ENCODE measurements around the gene SOCS6.
"Not testable (repeated sequence)": the region's sequence is repeated elsewhere in the genome, so short reads cannot be mapped to it uniquely, and the experiment has no call there.

SOCS6 gene

GRCh38 chr18:70362258-70362657 is 73.4 kb downstream of the SOCS6 start:
- no peak for DNase-seq

DNA sequence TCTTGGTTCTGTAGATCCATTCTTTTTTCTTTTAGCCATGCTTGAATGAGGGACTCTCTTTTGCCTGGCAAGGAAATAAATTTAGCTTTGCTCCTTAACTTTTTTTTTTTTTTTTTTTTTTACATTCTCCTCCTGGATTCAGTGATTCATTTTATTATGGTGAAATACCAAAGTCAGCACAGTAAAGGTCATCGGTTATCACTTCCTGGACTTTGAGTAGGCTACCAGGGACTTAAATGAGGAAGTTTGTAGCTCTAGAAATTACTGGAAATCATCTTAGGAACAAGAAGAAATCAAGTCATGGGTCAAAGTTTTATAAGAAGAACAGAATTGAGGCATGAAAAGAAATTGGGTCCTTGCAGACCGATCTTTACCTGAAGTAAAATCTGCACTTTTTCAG is 75.0 kb downstream of the SOCS6 start:
- peak; percentile 18 to 84 (median 61) for DNase-seq

GRCh38 chr18:70365361-70365760 is 76.5 kb downstream of the SOCS6 start:
- DNase-seq = no peak

DNA sequence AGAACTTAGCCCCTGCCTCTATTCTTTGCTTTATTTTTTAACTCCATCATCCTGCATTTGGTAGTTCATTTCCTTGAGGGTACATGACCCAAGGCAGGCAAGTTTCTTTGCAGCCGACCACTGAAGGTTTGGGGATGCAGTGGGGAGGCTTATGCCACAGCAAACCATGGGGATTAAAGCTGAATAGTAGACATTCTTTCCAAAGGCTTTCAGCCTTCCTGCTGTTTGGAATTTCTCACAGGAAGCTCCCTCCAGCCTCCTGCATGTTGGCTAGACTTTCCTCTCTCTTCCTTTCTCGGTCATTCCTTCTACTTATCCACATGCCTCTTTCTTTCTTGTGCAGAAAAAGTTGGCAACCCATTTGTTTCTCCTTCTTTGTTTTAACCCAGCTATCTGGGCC is 77.3 kb downstream of the SOCS6 start:
- DNase-seq = no peak

DNA sequence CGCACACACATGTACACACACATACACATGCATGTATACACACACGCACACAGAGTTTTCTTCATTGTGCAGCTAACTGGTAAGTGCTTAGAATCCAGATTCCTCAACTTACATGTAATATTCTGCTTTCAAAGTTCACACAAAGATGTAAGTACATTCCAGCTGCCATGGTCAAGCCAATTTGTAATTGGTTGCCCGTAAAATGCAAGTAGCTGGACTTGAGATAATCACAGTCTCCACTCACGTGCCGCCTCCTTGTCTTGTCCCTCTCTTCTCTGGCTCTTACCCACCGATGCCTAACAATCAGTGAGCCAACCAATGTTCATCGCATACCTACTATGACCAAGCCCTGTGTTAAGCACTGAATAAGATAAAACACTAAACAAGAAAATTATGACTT is 77.8 kb downstream of the SOCS6 start:
- no peak for DNase-seq

DNA sequence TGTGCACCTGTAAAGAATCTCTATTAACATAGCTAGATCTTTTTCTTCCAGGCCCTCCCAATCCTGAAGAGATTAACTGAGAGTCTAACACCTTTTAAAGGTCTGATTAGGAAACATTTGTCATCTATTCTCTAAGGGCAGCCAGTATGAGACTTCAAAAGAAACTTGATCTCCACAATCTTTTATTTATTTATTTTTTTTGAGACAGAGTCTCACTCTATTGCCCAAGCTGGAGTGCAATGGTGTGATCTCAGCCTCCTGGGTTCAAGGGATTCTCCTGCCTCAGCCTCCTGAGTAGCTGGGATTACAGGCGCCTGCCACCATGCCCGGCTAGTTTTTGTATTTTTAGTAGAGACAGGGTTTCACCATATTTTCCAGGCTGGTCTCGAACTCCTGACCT is 78.5 kb downstream of the SOCS6 start:
- DNase-seq = not testable (repeated sequence)

DNA sequence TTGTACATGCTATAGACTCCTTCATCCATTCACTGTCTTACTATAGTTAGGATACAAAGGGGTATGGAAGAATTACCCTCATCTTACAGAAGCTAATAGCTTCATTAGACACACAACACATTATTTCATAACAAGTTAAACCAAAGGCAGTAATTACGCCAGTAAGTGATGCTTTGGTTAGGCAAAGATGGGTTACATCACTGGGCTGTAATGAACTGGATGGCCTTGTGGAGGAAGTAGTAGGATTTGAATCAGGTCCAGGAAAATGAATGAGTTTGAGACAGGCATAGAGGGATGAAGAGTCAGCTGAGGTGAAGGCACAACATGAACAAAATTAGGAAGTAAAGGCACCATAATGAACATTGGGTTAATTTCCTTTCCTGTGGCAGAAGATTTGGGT is 80.1 kb downstream of the SOCS6 start:
- DNase-seq = peak; percentile 38 to 71 (median 59)

DNA sequence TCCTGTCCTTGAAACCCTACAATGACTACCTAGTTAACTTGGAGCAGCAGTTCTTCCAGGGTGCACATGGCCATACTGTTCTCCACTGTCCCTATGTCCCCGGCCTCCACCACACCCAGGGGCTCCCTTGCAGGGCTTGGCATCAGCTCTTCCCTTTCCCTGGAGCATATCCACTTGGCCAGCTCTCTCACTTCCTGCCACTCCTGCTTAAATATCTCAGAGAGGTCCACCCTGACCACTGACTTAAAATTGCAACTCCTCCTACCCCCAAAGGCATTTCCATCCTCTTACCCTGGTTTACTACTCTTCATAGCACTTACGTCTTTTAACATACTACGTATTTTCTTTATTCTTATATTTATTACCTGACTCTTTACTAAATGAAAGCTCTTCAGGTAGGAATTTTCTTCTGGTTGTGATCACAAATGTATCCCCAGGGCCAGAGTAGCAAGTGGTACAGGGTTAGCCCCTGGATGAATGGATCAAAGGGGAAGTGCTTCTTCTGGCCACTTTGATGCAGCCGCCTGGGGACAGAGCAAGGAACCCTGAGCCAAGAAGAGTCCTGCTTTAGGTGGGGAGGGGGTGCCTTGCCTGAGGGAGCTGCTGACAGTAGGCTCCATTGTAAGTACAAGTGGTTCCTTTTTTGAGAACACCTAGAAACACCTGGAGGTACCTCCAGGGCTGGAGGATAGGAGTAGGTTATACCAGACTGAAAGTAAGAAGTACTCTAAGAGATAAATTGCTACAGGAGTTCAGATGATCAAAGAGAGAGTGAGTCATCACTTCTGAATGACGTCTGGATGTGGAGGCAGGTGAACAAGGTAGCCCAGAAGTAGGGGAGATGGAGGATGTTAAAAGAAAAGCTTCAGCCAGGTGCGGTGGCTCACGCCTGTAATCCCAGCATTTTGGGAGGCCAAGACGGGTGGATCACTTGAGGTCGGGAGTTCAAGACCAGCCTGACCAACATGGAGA is 82.2 kb downstream of the SOCS6 start:
- DNase-seq = no peak

GRCh38 chr18:70371908-70372307 is 83.1 kb downstream of the SOCS6 start:
- DNase-seq = no peak

DNA sequence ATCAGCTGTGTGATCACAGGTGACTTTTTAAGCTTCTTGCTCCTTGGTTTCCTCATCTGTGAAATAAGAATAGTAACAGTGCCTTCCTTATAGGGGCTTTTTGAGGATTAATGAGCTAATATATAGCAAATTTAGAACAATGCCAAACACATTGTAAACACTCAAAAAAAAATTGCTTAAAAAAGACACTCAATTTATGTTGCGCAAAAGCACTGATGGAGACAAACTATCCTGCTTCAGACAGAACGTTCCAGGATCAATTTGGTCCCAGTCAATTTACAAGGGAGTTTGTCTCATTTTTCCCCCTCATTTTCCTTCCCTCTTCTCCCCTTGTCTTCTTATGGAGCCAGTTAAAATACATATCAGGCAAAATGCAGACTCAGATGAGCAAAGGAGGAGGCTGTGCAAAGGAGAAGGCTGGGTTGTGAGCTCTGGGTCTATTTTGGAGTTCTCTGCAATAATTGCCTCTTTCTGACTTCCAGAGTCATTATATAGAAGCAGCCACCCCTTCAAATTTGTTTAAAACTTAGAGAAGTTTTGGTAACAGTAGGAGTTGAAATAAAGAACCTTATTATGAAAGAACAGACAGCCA is 83.7 kb downstream of the SOCS6 start:
- no peak for DNase-seq

DNA sequence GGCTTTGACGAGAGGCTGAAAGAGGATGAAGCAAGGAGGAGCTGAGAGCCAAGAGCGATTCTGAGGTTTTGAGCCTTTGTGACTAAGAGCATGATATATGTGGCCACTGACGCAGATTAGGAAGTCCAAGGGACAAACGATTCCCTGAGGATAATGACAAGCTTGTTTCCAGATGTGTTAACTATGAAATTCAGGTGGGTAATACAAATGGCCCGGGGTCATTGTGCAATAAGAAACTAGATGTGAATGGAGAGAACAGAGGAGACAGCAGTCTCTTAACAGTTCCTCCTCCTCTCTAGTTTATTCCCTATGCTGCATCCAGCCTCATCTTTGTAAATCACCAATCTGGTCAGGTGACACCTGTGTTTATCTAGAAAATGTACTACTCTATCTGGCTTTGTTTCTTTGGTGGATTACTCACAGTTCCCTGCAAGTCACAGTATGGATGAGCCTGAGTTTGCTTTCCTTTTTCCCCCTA is 84.2 kb downstream of the SOCS6 start:
- DNase-seq = peak; percentile 26 to 54 (median 44)

GRCh38 chr18:70374154-70374553 is 85.3 kb downstream of the SOCS6 start:
- no peak for DNase-seq

GRCh38 chr18:70376137-70376913 is 87.5 kb downstream of the SOCS6 start:
- DNase-seq = no peak

DNA sequence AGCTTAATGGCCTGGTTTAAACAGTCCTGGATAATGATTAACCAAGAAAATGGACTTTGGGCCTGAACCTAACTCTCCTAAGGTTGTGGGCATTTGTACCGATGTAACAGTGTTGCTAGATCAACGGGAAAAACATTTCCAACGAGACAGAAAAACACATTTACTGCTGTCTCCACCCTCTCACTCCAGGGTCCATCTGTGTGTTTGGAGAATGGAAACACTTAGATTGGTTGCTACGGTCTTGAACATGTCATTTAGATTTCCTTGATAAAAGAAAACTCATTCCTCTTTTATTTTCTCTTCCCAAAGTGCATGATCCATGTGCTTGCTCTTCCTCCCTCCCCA is 88.0 kb downstream of the SOCS6 start:
- DNase-seq = no peak

DNA sequence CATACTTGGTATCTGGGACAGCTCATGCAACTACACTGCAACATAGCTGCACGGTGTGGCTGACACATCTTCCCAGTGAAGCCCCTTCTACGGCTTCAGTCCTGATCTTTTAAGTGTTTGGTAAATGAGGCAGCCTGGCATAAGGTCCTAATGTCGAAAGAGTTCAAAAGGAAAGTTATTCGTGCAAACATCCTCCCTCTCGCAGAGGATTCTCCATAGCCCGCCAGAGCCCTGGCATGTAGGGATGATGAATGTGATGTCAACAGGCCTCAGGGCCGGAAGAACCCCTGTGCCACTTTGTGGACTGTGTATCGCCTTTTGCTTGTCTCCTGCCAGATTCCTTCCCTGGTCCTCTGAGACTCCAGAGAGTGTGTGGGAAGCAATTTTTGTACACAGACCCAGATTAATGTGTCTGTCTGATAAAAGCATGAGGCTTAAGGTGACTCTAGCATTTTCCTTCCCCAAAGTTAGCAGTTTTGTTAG is 88.5 kb downstream of the SOCS6 start:
- no peak for DNase-seq

- no peak for DNase-seq
Observed at GRCh38 chr18:70377857-70378701, 89.2 kb downstream of the SOCS6 start.
